RWPE1 (cell line): Measurements from ENCODE around the gene CRTAC1.

Experiments
- CTCF ChIA-PET: fragments of 350-600 bp; sonication (Branson Sonifier 250); formaldehyde crosslinking; extraction: SDS; loops from one replicate; lab custom pipeline; 2021; lab: Yijun Ruan, JAX
- POLR2A ChIA-PET: fragments of 400-600 bp; formaldehyde crosslinking; extraction: SDS; loops from one replicate; lab custom pipeline; 2020; ENCODE audit warnings: antibody characterized with exemption; ENCODE audit not compliant: low non-redundant PET; lab: Yijun Ruan, JAX
- DNase-seq: peaks from one replicate; pipeline ENCODE4 v3.0.0; 2012; ENCODE audit warnings: low spot score
- H3K27ac ChIP-seq: fragments of 450-650 bp; 2 replicates; pipeline ENCODE4 v1.5.1; 2017
- TF ChIP-seq, protein P1 (sequence below): fragments of 450-650 bp; conservative IDR thresholded peaks from 2 replicates; pipeline ENCODE4 v1.5.1; 2017; ENCODE audit warnings: low read depth, mild to moderate bottlenecking

The CRTAC1 gene

DNA sequence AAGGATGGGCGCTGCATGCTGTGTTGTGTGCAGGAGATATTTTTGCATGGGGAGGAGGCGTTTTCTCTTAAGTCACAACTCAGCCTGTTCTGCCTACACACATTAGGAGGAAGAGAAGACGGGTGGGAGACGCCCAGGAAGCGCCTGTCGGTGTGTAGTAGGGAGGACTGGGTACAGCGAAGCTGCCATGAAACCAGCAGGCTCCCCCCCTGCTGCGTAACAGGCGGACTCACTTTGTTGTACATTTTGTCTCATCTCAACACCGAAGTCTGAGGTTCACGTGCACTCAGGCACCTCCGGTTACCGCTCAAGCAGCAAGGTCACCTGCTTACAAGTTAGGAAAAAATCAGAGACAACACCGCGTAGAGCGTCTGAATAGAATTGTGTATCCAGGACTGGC lies 56.3 kb downstream of the CRTAC1 start:
- CTCF ChIA-PET = no interaction called here
- POLR2A ChIA-PET = no interaction called here
- no peak overlapping the region for H3K27ac ChIP-seq
- TF ChIP-seq, protein P1, sequence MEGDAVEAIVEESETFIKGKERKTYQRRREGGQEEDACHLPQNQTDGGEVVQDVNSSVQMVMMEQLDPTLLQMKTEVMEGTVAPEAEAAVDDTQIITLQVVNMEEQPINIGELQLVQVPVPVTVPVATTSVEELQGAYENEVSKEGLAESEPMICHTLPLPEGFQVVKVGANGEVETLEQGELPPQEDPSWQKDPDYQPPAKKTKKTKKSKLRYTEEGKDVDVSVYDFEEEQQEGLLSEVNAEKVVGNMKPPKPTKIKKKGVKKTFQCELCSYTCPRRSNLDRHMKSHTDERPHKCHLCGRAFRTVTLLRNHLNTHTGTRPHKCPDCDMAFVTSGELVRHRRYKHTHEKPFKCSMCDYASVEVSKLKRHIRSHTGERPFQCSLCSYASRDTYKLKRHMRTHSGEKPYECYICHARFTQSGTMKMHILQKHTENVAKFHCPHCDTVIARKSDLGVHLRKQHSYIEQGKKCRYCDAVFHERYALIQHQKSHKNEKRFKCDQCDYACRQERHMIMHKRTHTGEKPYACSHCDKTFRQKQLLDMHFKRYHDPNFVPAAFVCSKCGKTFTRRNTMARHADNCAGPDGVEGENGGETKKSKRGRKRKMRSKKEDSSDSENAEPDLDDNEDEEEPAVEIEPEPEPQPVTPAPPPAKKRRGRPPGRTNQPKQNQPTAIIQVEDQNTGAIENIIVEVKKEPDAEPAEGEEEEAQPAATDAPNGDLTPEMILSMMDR = no peak
- DNase-seq = no peak

DNA sequence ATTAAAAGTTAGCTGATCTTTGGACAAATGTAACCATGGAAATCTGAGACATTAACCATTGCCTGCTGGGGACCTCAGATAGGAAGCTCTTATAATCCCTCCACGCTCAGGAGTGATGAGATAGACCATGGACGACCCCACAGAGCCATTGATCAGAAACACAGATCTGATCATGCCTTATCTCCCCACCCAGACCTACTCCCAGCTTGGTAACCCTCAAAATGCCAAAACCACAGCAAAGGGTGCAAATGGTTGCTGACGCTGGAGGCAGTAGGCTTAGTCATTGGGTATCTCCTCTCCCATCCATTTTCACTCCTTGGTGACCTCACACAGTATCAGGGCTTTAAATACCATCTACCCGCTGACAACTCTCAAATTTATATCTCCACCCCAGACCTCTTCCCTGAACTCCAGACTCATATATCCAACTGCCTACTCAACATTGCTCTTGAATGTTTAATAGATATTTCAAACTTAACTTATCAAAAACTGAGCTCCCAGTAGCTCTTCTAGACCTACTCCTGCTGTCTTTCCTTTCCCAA lies 60.8 kb downstream of the CRTAC1 start:
- ChIA-PET POLR2A (no interaction called here), CTCF (interaction anchor here (0.6 to 0.7 kb wide), 3 partner anchors 100 to 179 kb away, joined by 3 to 4 read pairs (median 3); no protein-coding TSS in a partner anchor)
- DNase-seq = no peak
- no peak overlapping the region for H3K27ac ChIP-seq
- TF ChIP-seq, protein P1 = no peak

DNA sequence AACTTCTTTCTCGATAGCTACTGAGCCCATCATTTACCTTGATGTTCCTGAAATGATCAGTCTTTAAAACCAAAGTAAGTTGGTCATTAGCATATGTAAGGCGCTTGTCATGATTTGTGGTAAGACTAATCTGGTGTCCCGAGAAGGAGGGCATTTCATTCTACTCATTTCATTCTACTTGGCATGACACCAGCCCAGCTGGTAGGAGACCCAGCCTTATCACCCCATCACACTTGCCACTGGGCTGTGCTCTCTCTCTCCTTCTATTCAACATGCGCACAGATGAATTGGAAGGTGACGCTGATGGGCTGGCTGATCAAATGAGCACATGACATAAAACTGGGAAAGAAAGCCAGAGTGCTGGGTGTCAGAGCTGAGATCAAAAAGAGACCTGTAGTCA lies 65.7 kb downstream of the CRTAC1 start:
- no peak overlapping the region for H3K27ac ChIP-seq
- CTCF ChIA-PET = no interaction called here
- no peak for DNase-seq
- TF ChIP-seq, protein P1 = no peak
- POLR2A ChIA-PET = no interaction called here

DNA sequence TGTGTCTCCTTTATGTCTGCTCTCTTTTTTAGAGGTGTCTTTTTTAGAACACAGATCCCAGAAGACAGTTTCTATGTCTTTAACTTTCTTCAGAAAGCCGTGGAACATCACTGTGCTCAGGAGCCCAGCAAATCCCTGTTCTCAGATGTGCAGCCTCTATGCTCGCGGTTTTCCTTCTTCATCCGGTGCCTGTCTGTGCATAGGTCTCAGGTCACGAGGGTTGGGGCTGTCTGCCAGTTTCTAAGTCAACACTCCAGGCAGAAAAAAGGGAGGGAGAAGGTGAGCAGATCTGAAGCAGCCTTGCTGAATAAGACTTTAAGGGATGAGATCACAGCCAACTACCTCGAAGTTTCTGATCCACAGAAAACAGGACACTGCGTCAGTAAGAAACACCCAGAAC lies 68.5 kb downstream of the CRTAC1 start:
- TF ChIP-seq, protein P1 = no peak
- H3K27ac ChIP-seq = no peak overlapping the region
- DNase-seq = no peak
- CTCF ChIA-PET = no interaction called here
- POLR2A ChIA-PET = no interaction called here

DNA sequence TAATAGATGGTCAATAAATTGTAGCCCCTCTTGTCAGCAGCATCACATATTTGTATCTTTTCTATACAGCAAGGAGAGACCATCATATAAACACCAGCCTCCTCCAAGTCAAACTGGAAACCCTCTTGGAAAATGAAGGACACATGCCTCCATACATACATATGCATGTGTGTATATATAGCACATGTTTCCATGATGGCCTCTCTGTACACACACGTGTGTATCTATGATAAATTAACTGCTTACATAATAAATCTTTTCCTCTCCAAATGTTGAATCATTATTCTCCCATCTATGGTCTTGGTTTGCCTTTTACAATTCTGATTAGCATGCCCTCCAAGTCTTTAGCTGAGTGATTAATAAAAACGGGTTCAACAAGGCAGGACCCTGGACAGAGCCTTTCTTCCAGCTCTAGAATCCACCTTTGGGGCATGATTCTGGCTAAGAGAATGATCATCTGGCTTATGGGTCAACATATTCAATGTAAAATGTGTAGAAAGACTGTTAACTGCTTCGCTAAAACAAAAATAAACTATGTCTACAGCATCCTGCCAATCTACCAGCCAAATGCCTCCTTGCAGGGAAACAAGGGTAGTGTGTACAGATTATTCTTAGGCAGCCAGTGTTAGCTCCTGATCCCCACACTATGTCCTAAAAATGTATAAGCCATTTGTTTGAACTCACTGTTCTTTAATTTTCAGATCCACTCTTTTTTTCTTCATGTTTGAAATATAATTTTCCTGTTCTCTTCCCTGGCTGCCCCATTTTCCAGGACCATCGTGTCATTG lies 70.0 kb downstream of the CRTAC1 start:
- POLR2A ChIA-PET = no interaction called here
- CTCF ChIA-PET = no interaction called here
- no peak overlapping the region for H3K27ac ChIP-seq
- no peak for DNase-seq
- TF ChIP-seq, protein P1 = no peak

DNA sequence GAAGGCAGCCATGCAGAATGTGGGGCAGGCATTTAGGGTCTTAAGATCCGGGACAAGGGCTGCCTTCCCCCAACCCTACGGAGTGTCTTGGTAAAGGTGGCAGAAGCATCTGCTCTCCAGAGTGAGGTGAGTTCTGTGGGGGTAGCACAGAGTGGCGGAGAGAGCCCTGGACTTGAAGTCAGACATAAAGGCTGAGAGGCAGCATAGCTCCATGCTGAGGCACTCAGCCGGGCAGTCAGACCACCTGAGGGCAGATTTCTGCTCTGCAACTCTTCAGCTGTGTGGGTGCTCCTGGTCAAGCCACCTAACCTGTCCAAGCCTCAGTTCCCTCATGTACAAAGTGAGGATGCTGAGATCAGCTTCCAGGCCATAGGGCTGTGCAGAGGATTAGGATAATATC lies 81.0 kb downstream of the CRTAC1 start:
- ChIA-PET POLR2A (interaction anchor here (0.6 kb wide), 1 partner anchor 85 kb away, joined by 4 read pairs; no protein-coding TSS in a partner anchor), CTCF (interaction anchor here (1.0 to 1.9 kb wide), 2 partner anchors 31 to 35 kb away, joined by 3 to 7 read pairs; no protein-coding TSS in a partner anchor)
- no peak overlapping the region for H3K27ac ChIP-seq
- DNase-seq = no peak
- TF ChIP-seq, protein P1 = no peak
